HG03045 (cell line): ENCODE results near the gene DKKL1.

Source experiments
- ATAC-seq: cut with Tn5 transposase; IDR thresholded peaks from one replicate; pipeline ENCODE4 v1.9.1; 2021; ENCODE audit warnings: mild to moderate bottlenecking, moderate library complexity; ENCODE audit not compliant: unreplicated experiment

DKKL1 gene

DNA sequence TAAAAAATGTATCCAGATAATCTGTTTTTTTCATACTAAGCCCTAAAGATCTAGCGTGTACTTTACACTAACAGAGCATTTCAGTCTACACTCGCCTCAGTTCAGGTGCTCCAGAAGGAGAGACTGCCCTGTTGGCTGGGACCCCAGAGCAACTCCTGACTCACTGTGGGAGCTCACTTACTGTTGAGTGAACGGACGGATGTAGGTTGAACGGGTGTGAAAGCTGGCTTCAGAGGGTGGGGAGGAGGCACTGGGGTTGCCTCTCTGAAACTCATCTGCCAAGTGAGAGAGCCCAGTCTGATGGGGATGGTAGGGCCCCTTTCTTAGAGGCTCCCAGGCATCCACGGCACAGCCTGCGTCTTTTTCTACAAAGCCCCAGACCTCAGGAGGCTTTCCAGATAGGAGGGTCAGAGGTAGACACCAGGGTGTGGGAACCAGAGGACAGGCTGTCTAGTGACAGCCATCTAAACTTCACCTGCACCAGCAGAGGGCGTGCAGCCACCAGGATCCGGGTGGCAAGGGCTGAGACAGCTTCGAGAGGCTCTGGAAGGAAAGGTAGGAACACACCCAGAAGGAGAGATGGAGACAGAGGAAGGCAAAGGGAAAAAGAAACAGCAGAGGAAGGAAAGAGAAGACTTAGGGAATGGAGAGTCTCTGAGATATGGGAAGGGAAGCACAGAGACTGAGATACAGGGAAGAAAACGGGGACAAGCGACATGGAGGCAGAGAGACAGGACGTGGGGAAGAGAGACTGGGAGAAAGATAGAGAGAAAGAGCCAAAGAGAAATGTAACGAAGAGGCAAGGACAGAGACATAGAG, 28.1 kb downstream of the DKKL1 start:
- ATAC-seq = no peak

DNA sequence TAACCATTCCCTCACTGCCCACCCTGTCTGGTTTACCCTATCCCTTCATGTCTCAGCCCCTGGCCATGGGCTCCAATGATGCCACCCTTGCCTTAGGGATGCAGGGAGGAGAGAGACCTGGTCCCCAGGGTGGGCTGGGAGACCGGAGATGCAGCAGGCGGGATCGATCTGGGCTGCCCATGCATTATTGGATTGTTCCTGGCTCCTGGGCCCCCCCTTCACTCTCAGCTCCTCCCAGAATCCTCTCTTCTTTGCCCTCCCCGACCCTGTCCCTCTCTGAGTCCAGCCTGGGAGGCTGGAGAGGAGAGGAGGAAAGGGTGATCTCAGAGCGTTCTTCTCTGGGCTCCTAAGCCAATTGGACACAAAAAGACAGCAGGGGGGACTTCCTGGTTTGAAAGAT, 30.2 kb downstream of the DKKL1 start:
- no peak for ATAC-seq

DNA sequence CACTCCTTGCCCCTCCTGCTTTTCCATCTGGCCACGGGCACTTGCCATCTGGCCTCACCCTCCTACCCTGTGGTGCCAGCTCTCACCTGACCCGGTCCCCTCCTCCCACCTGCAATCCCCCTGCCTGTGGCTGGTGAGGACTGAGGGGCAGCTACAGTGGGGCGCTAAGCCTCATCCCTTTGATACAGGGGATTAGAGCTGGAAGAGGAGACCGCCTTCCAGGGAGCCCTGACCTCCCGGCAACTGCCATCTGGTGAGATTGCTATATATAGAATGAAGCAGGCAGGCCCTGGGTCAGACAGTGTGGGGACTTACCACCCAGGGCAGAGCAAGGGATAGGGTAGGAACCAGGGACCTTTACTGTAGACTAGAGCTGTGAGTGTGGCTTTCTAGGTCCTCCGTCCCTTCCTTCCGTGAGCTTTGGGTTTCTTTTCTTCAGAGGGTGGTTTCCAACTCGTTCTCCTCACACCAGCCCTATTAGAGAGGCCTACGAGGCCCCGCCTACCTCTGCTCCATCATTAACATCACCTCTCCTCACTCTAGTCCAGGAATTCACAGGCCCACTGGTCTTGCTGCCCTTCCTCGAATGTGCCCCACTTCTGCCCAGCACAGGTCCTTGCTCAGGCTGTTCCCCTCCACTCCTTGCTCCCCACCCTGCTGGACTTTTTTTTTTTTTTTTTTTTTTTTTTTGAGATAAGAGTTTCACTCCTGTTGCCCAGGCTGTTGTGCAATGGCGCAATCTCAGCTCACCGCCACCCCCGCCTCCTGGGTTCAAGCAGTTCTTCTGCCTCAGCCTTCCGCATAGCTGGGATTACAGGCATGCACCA, 32.1 kb downstream of the DKKL1 start:
- ATAC-seq = no peak

DNA sequence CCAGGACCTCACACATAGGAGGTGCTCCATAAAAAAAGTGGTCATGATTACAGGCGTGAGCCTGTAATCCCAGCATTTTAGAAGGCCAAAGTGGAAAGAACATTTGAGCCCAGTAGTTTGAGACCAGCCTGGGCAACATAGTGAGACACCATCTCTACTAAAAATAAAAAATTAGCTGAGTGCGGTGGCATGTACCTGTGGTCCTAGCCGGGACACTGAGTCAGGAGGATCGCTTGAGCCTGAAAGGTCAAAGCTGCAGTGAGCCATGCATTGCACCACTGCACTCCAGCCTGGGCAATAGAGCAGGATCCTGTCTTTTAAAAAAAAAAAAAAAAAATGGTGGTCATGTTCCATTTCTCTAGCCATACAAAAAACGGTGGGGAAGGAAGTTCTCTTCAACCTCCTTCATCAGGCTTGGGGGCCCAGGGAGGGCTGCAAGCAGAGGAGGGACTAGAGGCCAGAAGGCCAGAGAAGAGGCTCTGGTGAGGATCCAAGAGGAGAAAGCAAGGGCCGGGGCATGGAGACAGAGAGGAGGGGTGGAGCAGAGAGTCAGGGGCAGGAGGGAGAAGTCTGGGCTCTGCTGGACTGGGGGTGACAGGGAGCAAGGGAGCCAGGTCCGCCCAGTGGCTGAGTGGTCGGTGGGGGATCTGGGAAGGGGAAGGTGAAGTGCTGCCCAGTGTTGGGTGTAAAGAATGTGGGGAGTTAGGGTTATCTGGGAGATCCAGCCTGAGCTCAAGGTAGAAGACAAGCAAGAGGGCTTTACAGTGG, 33.2 kb downstream of the DKKL1 start:
- no peak for ATAC-seq

DNA sequence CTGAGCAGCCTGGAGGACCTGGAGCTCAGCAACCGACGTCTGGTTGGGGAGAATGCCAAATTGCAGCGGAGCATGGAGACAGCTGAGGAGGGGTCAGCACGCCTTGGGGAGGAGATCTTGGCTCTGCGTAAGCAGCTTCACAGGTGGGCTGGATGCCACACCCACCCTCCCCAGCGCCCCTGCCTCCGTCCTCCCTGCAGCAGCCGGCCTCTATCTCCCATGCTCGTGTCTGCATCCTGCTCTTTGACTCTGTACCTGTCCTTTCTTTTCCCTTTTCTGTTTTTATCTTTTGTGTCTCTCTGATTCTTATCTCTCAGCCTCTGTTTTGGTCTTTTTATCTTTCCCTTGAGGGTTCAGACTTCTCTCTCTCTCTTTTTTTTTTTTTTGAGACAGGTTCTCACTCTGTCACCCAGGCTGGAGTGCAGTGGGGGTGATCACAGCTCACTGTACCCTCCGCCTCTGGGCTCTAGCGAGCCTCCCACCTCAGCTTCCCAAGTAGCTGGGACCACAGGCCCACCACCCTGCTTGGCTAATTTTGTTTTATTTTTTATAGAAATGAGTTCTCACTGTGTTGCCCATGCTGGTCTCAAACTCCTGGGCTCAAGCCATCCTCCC, 34.4 kb downstream of the DKKL1 start:
- no peak for ATAC-seq

DNA sequence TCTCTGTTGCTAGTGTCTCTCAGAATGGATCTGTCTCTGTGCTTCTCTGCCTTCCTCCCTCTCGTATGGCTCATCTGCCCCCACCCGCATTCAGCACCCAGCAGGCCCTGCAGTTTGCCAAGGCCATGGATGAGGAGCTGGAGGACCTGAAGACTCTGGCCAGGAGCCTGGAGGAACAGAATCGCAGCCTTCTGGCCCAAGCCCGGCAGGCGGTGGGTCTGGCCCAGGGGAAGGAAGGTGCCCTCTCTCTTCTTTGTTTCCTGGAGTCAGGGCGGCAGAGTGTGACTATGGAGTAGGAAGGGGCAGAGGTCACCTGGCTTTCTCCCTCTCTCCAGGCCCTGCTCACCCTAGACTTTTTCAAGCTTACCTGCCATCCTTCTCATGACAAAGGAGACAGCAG, 35.3 kb downstream of the DKKL1 start:
- ATAC-seq = no peak

DNA sequence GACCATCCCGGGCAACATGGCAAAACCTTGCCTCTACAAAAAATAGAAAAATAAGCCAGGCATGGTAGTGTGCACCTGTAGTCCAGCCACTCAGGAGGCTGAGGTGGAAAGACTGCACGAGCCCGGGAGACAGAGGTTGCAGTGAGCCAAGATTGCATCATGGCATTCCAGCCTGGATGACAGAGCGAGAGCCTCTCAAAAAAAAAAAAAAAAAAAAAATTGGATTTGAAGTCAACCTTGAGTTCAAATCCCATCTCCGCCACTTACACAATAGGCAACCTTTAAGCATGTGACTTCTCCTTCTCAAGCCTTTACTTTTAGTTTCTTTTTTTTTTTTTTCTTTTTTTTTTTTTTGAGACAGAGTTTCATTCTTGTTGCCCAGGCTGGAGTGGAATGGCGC, 36.4 kb downstream of the DKKL1 start:
- ATAC-seq = no peak

DNA sequence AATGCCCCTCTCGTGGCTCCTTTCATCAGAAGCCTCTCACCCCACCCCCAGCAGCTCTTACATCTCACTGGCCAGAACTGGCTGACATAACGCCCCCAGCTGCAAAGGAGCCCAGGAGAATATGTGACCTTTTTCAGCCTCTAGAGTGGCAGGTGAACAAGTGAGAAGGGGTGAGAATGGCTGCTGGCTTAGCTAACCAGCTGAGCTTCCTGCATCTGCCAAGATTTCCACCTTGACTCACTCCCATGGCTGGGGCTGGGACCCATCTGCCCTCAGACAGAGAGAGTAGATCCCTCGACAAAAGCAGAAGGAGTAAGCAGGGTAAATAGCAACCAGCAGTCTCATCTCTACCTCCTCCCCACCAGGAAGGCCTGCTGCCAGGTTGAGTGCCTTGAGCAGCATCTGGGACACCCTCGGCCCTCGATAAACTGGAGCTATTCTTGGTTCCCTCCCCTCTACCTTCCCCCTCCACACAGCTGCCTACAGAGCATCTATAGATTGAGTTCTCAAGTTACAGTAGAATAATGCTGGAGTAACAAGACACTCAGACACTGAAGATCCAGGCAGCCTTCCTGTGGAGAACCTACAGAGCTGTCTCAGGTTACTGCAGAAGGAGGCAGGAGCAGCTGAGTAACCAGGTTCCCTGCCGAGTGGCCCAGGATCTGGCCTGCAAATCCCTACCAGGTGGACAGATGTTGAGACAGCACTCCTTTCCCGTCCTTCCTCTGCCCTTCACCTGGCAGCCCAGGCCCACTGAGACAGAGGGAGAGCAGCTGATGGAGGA, 39.9 kb downstream of the DKKL1 start:
- no peak for ATAC-seq

DNA sequence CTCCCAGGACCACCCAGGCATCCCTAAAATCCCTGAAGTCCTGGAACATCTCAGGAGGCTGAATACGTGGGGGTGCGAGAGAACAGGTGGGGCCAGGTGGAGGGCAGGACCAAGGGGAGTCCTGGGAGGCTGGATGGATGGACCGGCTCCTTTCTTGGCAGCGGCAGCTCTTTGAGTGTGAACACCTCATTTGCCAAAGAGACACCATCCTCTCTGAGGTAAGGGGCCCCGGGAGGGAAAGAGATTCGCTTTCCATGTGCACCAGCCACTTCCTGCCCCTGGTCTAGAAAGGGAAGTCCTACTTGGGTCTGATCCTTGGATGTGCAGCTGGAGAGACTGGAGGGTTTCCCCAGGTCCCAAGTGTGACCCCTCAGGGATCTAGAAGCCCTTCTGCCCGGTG, 43.4 kb downstream of the DKKL1 start:
- no peak for ATAC-seq

DNA sequence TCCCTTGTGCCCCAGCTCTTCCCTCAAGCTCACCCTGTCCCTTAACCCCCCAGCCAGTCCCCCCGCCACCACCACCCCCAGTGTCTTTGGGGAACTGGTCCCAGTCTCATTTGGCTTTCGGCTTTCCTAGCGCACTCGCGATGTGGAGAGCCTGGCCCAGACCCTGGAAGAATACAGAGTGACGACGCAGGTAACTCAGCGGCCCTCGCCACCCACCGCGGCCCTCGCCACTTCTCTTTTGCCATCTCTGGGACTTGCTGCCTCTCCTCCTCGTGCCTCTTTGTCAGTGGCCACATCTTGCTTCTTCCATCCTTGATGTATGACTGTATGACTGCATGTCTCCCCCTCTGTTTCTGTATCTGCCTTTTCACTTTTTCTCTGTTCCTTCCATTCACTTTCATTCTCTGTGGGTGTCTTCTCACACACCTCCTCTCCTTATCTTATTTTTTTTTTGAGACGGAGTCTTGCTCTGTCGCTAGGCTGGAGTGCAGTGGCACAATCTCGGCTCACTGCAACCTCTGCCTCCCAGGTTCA, 43.9 kb downstream of the DKKL1 start:
- no peak for ATAC-seq

DNA sequence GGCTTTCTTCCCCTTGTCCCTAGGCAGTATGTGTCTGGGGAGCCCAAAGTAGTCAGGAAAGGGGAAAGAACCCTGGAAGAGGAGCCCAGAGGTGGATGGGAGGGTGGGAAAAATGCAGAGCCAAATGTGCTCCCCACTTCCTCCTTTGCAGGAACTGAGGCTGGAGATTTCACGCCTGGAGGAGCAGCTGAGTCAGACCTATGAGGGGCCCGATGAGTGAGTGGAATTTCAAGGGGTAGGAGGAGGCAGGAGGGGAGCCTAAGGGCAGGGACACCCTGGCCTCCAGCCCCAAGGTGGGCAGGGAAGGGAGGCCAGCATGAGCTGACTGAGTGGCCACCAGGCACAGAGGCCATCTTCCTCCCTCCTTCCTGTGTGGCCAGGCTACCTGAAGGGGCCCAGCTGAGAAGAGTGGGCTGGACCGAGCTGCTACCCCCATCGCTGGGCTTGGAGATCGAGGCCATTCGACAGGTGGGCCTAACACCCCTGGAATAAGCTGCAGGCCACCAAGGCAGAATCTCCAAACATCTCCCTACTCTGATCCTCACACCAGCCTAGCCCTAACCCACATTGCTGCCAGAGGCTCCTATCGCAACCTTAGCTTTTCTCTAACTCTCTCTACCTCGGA, 45.3 kb downstream of the DKKL1 start:
- no peak for ATAC-seq

DNA sequence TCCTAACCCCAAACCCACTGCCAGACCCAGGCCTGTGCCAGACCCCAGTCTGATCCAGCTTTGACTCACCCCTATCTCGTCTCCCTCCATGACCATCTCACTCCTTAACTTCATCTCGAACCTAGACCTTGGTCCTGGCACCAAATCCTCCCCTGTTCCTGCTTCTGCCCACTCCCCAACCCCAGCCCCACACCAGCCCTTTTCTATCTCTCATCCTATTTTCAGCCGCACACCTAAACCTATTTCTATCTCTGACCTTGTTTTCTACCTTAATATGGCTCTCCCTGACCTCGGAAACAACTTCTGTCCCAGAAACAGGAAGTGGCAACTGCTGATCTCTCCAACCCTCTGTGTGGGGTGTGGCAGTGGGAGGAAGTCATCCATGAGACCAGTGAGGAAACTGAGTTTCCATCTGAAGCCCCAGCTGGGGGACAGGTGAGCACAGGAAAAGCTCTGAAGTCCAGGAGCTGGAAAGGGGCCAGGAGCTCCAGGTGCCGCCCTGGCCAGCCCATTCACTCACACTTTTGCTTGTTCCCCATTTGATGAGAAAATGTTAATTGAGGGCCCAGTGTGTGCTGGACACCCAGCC, 45.9 kb downstream of the DKKL1 start:
- ATAC-seq = no peak

DNA sequence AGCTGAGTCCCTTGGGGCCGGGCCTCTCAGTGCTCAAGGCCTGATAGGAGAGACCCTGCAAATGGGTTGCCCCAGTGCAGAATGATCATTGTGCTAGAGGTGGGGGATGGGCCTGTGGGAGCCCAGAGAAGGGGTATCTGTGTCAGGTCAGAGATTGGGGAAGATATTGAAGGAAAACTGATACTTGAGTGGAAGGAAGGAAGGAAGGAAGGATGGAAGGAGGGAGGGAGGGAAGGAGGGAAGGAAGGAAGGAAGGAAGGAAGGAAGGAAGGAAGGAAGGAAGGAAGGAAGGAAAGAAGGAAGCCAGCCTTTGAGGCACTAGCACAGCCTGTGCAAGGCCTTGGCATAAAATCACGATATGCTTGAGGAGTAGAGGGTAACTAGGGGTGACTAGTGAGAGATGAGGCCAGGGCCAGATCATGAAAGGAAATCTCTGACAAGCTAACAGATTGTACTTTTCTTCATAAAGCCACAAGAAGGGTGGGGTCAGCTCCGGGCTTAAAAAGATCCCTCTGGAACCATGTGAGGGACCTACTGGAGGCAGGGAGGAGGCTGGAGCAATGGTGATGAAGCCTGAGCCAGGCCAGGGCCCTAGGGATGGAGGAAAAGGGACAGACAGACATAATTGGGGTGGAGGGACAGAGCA, 48.1 kb downstream of the DKKL1 start:
- no peak for ATAC-seq

DNA sequence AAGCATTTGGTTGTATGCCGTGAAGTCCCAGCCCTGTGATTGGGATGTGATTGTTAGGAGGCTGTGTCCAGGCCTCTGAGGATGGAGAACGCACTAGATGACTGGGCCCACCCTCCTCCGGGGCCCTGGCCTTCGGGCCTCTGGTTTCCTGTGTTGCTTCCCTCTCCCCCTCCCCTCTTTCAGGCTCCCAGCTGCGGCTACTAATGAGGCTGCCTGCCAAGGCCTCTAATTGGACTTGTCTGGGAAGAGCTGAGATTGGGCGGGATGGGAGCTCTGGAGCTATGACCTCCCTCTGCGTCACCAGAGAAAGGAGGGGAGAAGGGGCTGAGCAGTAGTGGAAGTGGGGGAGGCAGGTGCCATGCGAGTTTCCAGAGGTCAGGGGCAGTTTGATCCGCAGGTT, 49.7 kb downstream of the DKKL1 start:
- ATAC-seq = no peak

DNA sequence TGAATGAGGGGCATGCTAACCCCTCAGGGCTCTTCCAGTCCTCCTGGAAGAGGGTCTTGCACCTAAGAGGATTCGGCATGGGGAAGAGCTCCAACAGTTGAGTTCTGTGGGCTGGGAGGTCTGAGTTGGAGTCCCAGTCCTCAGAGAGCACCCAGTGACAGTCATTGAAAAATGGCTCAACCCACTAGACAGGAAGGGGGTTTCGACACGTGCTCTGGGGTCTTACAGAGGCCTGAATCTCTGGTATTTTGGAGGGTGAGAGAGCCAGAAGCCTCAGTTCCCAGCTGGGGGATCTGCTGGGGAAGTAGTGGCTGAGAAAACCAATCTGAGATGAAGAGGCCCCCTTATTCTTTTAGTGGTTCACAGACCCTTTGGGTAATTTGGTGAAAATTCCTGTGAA, 50.6 kb downstream of the DKKL1 start:
- no peak for ATAC-seq

DNA sequence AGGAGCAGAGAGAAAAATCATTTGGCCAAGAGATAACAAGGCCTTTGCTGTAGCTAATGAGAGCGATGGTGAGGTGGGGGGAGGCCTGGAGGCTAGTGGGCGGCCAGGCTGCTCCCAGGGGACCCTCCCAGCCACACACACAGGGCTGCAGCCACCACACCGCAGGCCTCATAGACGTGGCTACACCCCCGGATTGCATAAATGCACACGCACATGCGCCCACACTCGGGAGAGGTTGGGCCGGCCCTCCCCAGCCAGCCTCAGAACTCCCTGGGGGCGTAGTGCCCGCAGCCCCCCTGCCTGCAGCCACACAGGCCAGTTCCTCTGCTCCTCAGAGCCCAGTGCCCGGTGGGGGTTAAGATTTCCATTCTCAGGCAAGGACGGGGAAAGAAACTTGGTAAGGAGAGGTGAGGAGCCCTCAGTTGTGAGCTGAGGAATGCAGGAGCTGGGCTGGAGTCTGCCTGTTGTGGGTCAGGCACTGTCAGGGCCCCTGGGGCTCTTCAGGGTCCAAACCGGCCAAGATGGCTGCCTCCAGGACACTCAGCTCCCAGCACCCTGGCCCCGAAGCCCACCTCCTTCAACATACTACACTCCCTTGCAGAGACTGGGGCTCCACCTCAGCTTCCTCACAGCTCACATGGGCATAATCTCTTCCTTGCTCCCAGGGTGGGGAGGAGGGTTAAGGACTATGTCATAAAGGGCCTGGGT, 51.6 kb downstream of the DKKL1 start:
- ATAC-seq = no peak

DNA sequence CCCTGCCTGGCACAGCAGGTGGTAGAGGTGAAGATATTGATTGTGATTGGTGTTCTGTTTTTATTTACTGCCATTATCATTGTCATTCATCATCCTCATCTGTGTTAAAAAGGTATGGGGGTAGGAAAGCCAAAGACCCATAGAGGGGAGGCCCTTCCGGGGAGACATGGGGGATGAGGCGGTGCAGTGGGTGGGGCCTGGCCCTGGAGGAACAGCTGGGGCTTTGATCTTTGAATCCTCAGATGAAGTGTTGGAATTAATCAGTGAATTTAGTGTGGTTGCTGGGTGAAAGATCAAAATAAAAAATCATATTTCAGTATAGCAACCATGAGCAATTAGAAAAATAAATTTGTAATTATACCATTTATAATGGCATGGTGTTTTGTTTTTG, 52.1 kb downstream of the DKKL1 start:
- ATAC-seq = no peak

DNA sequence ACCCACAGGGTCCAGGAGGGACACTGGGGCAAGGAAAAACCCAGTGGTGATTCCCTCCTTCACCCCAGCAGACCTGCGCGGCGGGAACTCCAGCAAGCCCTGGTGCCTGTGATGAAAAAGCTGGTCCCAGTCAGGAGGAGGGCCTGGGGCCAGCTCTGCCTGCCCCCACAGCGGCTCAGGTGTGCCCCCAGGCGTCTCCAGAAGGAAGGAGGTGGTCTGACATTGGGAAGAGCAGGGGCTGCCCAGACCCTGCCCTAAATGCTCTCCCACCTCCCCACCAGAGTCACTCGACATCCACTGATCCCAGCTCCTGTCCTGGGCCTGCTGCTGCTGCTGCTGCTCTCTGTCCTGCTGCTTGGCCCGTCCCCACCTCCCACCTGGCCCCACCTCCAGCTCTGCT, 53.4 kb downstream of the DKKL1 start:
- ATAC-seq = no peak
